ENCODE data around the gene SMOC1. TPM values are rescaled to one million over a fixed set of nuclear protein-coding genes. Genes with fewer than 3 reads are reported as not detected.

Gene SMOC1
- total and polyA plus RNA-seq, 12 donors = 0.33 to 19.8 (median 4.5) TPM

- Histone ChIP-seq H3K4me1 (replicated peaks in 1 of 2) (no peaks in the 10 kb centered on the region), H3K27ac (no peak overlapping the region), H3K27me3 (peaks cover 4% of the 10 kb centered on the region), H3K36me3 (replicated peaks in 1 of 2) (no peaks in the 10 kb centered on the region), H3K9me3 (replicated peaks in 1 of 3) (no peaks in the 10 kb centered on the region), H3K4me3 (no peak overlapping the region)
- DNase-seq = no peak
- TF ChIP-seq CTCF (IDR thresholded peaks at IDR 0.05) (no peak), POLR2A (IDR thresholded peaks at IDR 0.05) (no peak)
- WGBS, 4 donors = 52 to 55% (median 54%) methylated on average over 5 of the region's 5 CpGs
- intact Hi-C loops (cut with DNase I) = no loop called here
Observed at GRCh38 chr14:69841656-69842055, 37.6 kb upstream of the SMOC1 start.

- Histone ChIP-seq H3K27ac (no peak overlapping the region), H3K4me1 (replicated peaks in 1 of 2) (no peaks in the 10 kb centered on the region), H3K9me3 (replicated peaks in 1 of 3) (no peaks in the 10 kb centered on the region), H3K4me3 (no peak overlapping the region), H3K27me3 (peaks cover 4% of the 10 kb centered on the region), H3K36me3 (replicated peaks in 1 of 2) (no peaks in the 10 kb centered on the region)
- DNase-seq = no peak
- 78 to 81% (median 78%) methylated on average over 12 to 13 of the region's 13 CpGs for WGBS, 4 donors
- intact Hi-C loops (cut with DNase I) = no loop called here
- TF ChIP-seq POLR2A (IDR thresholded peaks at IDR 0.05) = no peak
- no peak for TF ChIP-seq CTCF (IDR thresholded peaks at IDR 0.05)
Observed at GRCh38 chr14:69842686-69843420, 36.4 kb upstream of the SMOC1 start.

GRCh38 chr14:69844171-69844570, 35.0 kb upstream of the SMOC1 start:
- no peak for TF ChIP-seq CTCF (IDR thresholded peaks at IDR 0.05)
- no peak for TF ChIP-seq POLR2A (IDR thresholded peaks at IDR 0.05)
- H3K4me1 ChIP-seq (replicated peaks in 1 of 2) = no peaks in the 10 kb centered on the region
- intact Hi-C loops (cut with DNase I) = no loop called here
- 82 to 95% (median 90%) methylated on average over 2 of the region's 2 CpGs for WGBS, 4 donors
- H3K27ac ChIP-seq = no peak overlapping the region
- H3K4me3 ChIP-seq = no peak overlapping the region
- peaks cover 4% of the 10 kb centered on the region for H3K27me3 ChIP-seq
- no peaks in the 10 kb centered on the region for H3K36me3 ChIP-seq (replicated peaks in 1 of 2)
- no peaks in the 10 kb centered on the region for H3K9me3 ChIP-seq (replicated peaks in 1 of 3)
- no peak for DNase-seq

- 70 to 86% (median 75%) methylated on average over 2 of the region's 2 CpGs for WGBS, 4 donors
- TF ChIP-seq CTCF (IDR thresholded peaks at IDR 0.05) (no peak), POLR2A (IDR thresholded peaks at IDR 0.05) (no peak)
Observed at GRCh38 chr14:69845050-69845581, 34.1 kb upstream of the SMOC1 start.

More at GRCh38 chr14:69845050-69845581, 34.1 kb upstream of the SMOC1 start:
- intact Hi-C loops (cut with DNase I) = no loop called here
- Histone ChIP-seq H3K27ac (no peak overlapping the region), H3K4me1 (replicated peaks in 1 of 2) (no peaks in the 10 kb centered on the region), H3K9me3 (replicated peaks in 1 of 3) (no peaks in the 10 kb centered on the region), H3K27me3 (peaks cover 4% of the 10 kb centered on the region), H3K36me3 (replicated peaks in 1 of 2) (no peaks in the 10 kb centered on the region), H3K4me3 (no peak overlapping the region)
- no peak for DNase-seq
